GM12875 (cell line): Measurements from ENCODE around the gene RIF1.

Source experiments
- H3K4me3 ChIP-seq: one replicate; pipeline ENCODE4 v1.5.1; 2011; ENCODE audit warnings: low read depth, low read length, control low read depth
- TF ChIP-seq, protein P1 (sequence below): IDR thresholded peaks from 2 replicates; pipeline ENCODE4 v1.5.1; 2011; ENCODE audit warnings: low read depth, mild to moderate bottlenecking, control low read depth, inconsistent platforms, low read length, moderate library complexity, borderline replicate concordance; ENCODE audit not compliant: insufficient read depth

The RIF1 gene

DNA sequence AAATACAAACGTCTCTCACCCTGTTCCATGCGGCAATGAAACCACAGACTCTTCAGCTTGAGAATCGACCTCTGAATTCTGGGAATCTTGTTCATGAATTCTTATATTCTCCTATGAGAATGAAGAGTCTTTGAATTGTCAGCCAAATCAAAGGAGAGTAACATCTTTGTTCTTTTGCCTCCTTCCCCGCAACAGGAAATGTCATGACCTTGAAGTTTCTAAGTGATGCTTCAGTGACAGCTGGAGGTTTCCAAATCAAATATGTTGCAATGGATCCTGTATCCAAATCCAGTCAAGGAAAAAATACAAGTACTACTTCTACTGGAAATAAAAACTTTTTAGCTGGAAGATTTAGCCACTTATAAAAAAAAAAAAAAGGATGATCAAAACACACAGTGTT is 30.5 kb upstream of the RIF1 start:
- TF ChIP-seq, protein P1, sequence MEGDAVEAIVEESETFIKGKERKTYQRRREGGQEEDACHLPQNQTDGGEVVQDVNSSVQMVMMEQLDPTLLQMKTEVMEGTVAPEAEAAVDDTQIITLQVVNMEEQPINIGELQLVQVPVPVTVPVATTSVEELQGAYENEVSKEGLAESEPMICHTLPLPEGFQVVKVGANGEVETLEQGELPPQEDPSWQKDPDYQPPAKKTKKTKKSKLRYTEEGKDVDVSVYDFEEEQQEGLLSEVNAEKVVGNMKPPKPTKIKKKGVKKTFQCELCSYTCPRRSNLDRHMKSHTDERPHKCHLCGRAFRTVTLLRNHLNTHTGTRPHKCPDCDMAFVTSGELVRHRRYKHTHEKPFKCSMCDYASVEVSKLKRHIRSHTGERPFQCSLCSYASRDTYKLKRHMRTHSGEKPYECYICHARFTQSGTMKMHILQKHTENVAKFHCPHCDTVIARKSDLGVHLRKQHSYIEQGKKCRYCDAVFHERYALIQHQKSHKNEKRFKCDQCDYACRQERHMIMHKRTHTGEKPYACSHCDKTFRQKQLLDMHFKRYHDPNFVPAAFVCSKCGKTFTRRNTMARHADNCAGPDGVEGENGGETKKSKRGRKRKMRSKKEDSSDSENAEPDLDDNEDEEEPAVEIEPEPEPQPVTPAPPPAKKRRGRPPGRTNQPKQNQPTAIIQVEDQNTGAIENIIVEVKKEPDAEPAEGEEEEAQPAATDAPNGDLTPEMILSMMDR, result no peak
- no peak overlapping the region for H3K4me3 ChIP-seq

GRCh38 chr2:151380580-151381235 is 29.0 kb upstream of the RIF1 start:
- no peak overlapping the region for H3K4me3 ChIP-seq
- TF ChIP-seq, protein P1, result no peak

DNA sequence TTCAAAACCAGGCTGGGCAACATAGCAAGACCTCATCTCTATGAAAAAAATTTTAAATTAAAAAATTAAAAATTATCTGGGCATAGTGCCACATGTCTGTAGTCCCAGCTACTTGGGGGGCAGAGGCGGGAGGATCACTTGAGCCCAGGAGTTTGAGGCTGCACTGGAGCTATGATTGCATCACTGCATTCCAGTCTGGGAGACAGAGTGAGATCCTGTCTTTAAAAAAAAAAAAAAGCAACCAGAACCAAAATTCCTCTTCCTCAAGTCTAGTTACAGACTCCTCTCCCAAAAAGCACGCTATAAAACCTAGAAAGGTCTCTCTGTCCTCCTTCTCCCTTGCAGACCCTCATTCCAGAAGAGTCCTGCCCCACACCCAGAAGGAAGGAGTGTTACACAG is 28.4 kb upstream of the RIF1 start:
- no peak overlapping the region for H3K4me3 ChIP-seq
- TF ChIP-seq, protein P1, result no peak

DNA sequence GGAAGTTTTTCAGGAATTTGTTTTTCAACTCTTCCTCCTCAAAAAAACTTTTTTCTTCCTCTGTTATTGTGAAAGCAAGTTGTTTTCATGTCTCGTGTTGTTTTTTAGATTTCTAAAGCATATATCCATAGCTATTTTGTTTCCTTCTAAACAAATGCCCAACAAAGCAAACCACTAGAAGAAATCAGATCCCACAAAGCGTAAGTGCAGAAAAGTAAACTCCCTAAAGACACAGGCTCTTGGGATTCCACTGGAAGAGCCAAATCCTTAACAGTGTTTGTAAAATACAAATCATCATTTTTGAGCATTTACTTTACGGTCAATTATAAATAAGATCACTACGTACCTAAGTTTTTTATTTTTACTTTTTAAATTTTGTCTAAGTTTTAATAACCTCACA is 21.7 kb upstream of the RIF1 start:
- H3K4me3 ChIP-seq, result no peak overlapping the region
- TF ChIP-seq, protein P1, result no peak

- no peak overlapping the region for H3K4me3 ChIP-seq
- TF ChIP-seq, protein P1, result no peak
These were observed 18.3 kb upstream of the RIF1 start for GRCh38 chr2:151391436-151391835.

DNA sequence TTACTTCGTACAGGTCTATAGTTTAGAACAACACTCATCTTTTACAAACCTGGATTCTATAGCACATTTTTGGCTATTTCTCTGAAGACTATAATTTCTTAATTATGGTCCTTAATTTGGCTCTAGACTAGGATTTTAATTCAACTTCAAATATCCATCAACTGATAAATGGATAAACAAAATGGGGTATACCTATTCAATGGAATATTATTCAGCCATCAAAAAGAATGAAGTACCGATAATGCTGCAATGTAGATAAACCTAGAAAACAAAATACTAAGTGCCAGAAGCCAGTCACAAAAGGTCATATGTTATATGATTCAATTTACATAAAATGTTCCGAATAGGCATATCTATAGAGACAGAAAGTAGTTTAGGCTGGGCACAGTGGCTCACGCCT is 15.2 kb upstream of the RIF1 start:
- H3K4me3 ChIP-seq, result no peak overlapping the region
- TF ChIP-seq, protein P1, result no peak

GRCh38 chr2:151395509-151396374 is 14.0 kb upstream of the RIF1 start:
- H3K4me3 ChIP-seq, result no peak overlapping the region
- TF ChIP-seq, protein P1, result no peak
